HG03442 (cell line): ENCODE results near the gene ZMYND8.

ENCODE experiments used
- ATAC-seq: cut with Tn5 transposase; IDR thresholded peaks from one replicate; pipeline ENCODE4 v1.9.1; 2021; ENCODE audit warnings: mild to moderate bottlenecking, moderate library complexity; ENCODE audit not compliant: unreplicated experiment

The ZMYND8 gene

GRCh38 chr20:47335251-47336128 is 21.0 kb downstream of the ZMYND8 start:
- ATAC-seq, result no peak

- no peak for ATAC-seq
These were observed 22.4 kb downstream of the ZMYND8 start for GRCh38 chr20:47334022-47334551.

- no peak for ATAC-seq
These were observed 23.9 kb downstream of the ZMYND8 start for GRCh38 chr20:47332381-47333206.

- no peak for ATAC-seq
These were observed 25.4 kb downstream of the ZMYND8 start for GRCh38 chr20:47330933-47331708.

GRCh38 chr20:47330071-47330470 is 26.4 kb downstream of the ZMYND8 start:
- ATAC-seq, result no peak

- ATAC-seq, result no peak
These were observed 28.4 kb downstream of the ZMYND8 start for GRCh38 chr20:47328129-47328528.

- no peak for ATAC-seq
These were observed 28.8 kb downstream of the ZMYND8 start for GRCh38 chr20:47327711-47328110.

- ATAC-seq, result no peak
These were observed 29.7 kb downstream of the ZMYND8 start for GRCh38 chr20:47326658-47327268.

GRCh38 chr20:47325242-47325641 is 31.3 kb downstream of the ZMYND8 start:
- ATAC-seq, result no peak

GRCh38 chr20:47320990-47321805 is 35.3 kb downstream of the ZMYND8 start:
- no peak for ATAC-seq

GRCh38 chr20:47319517-47320252 is 36.8 kb downstream of the ZMYND8 start:
- ATAC-seq, result no peak

- no peak for ATAC-seq
These were observed 37.6 kb downstream of the ZMYND8 start for GRCh38 chr20:47318586-47319516.

GRCh38 chr20:47318027-47318585 is 38.4 kb downstream of the ZMYND8 start:
- ATAC-seq, result no peak

GRCh38 chr20:47317127-47317895 is 39.2 kb downstream of the ZMYND8 start:
- no peak for ATAC-seq

GRCh38 chr20:47316776-47317126 is 39.7 kb downstream of the ZMYND8 start:
- ATAC-seq, result no peak

- no peak for ATAC-seq
These were observed 41.0 kb downstream of the ZMYND8 start for GRCh38 chr20:47315339-47316056.
